AG04450 (cell line): ENCODE results near the gene NR2C1. TPM values are rescaled to one million over a fixed set of nuclear protein-coding genes. Genes with fewer than 3 reads are reported as not detected.
A peak's percentile ranks its signal among the peaks of the same experiment; 100 is the strongest.

Source experiments
- CTCF ChIA-PET: fragments of 300-600, 350-600 bp; formaldehyde crosslinking; extraction: SDS; loops from one replicate; lab custom pipeline; 2022; ENCODE audit warnings: antibody characterized with exemption, inconsistent platforms; lab: Charles Lee
- POLR2A ChIA-PET: fragments of 350-600 bp; formaldehyde crosslinking; extraction: SDS; loops from one replicate; lab custom pipeline; 2021; ENCODE audit warnings: antibody characterized with exemption, inconsistent platforms; lab: Yijun Ruan, JAX
- DNase-seq: peaks from one replicate; pipeline ENCODE4 v3.0.0-alpha.2; 2011; ENCODE audit warnings: low read depth, low spot score
- H3K27ac ChIP-seq: one replicate; pipeline ENCODE4 v1.5.1; 2012; ENCODE audit warnings: low read depth, low read length, control low read depth
- H3K27me3 ChIP-seq: one replicate; pipeline ENCODE4 v1.6.0; 2012; ENCODE audit warnings: low read length; ENCODE audit not compliant: control insufficient read depth, insufficient read depth
- H3K4me3 ChIP-seq: 2 replicates; pipeline ENCODE4 v1.5.1; 2011; ENCODE audit warnings: mild to moderate bottlenecking, low read depth, low read length, control low read depth
- H3K9me3 ChIP-seq: 2 replicates; pipeline ENCODE4 v1.5.1; 2012; ENCODE audit warnings: low read length; ENCODE audit not compliant: control insufficient read depth, insufficient read depth
- CTCF ChIP-seq: IDR thresholded peaks from 2 replicates; pipeline ENCODE4 v1.5.1; 2011; ENCODE audit warnings: low read depth, low read length, control low read depth, inconsistent platforms
- polyA plus RNA-seq: library from polyadenylated mRNA; depleted of rRNA; stranded (reverse); fragments of >200 nt; gene quantifications from 2 replicates; pipeline ENCODE4 v1.2.3, GENCODE V29; 2011

The NR2C1 gene
- polyA plus RNA-seq, 1 experiment, result 32.8 TPM

GRCh38 chr12:94982456-94982855 is 91.0 kb downstream of the NR2C1 start:
- Histone ChIP-seq H3K27ac (no peak overlapping the region), H3K9me3 (no peaks in the 10 kb centered on the region), H3K27me3 (no peaks in the 10 kb centered on the region), H3K4me3 (no peak overlapping the region)
- ChIA-PET POLR2A (interaction anchor here (0.5 to 2.8 kb wide), 4 partner anchors 10 to 552 kb away, joined by 3 to 18 read pairs (median 5); no protein-coding TSS in a partner anchor), CTCF (interaction anchor here (1.1 to 2.0 kb wide), 2 partner anchors 436 to 848 kb away, joined by 3 to 7 read pairs; no protein-coding TSS in a partner anchor)
- no peak for DNase-seq
- no peak for TF ChIP-seq CTCF

- no peak overlapping the region for H3K27ac ChIP-seq
- POLR2A ChIA-PET, result no interaction called here
- TF ChIP-seq CTCF, result peak; percentile 44
- H3K4me3 ChIP-seq, result no peak overlapping the region
- CTCF ChIA-PET, result no interaction called here
- no peak for DNase-seq
- no peaks in the 10 kb centered on the region for H3K9me3 ChIP-seq
- no peaks in the 10 kb centered on the region for H3K27me3 ChIP-seq
Measured at GRCh38 chr12:94980577-94980976, 92.8 kb downstream of the NR2C1 start.

- ChIA-PET POLR2A (no interaction called here), CTCF (no interaction called here)
- DNase-seq, result no peak
- Histone ChIP-seq H3K27ac (no peak overlapping the region), H3K27me3 (no peaks in the 10 kb centered on the region), H3K9me3 (no peaks in the 10 kb centered on the region), H3K4me3 (no peak overlapping the region)
- no peak for TF ChIP-seq CTCF
Measured at GRCh38 chr12:94979941-94980340, 93.5 kb downstream of the NR2C1 start.

- H3K4me3 ChIP-seq, result no peak overlapping the region
- H3K27me3 ChIP-seq, result no peaks in the 10 kb centered on the region
- TF ChIP-seq CTCF, result no peak
- ChIA-PET POLR2A (no interaction called here), CTCF (no interaction called here)
- no peak overlapping the region for H3K27ac ChIP-seq
- H3K9me3 ChIP-seq, result no peaks in the 10 kb centered on the region
- DNase-seq, result no peak
Measured at GRCh38 chr12:94977766-94978468, 95.5 kb downstream of the NR2C1 start.

- CTCF ChIA-PET, result interaction anchor here (0.5 to 1.4 kb wide), 3 partner anchors 8 to 547 kb away, joined by 3 to 4 read pairs (median 4); no protein-coding TSS in a partner anchor
- no peak overlapping the region for H3K27ac ChIP-seq
- peak; percentile 70 for DNase-seq
- no peak overlapping the region for H3K4me3 ChIP-seq
- no peak for TF ChIP-seq CTCF
- no peaks in the 10 kb centered on the region for H3K27me3 ChIP-seq
- H3K9me3 ChIP-seq, result no peaks in the 10 kb centered on the region
- POLR2A ChIA-PET, result interaction anchor here (1.7 kb wide), 1 partner anchor 10 kb away, joined by 18 read pairs; no protein-coding TSS in a partner anchor
Measured at GRCh38 chr12:94973221-94973620, 100.2 kb downstream of the NR2C1 start.
